Measurements from ENCODE around the gene SPSB4. TPM values are rescaled to one million over a fixed set of nuclear protein-coding genes. Genes with fewer than 3 reads are reported as not detected.

The SPSB4 gene
- total RNA-seq, 1 donor from 2014 or later = 0.98 TPM

DNA sequence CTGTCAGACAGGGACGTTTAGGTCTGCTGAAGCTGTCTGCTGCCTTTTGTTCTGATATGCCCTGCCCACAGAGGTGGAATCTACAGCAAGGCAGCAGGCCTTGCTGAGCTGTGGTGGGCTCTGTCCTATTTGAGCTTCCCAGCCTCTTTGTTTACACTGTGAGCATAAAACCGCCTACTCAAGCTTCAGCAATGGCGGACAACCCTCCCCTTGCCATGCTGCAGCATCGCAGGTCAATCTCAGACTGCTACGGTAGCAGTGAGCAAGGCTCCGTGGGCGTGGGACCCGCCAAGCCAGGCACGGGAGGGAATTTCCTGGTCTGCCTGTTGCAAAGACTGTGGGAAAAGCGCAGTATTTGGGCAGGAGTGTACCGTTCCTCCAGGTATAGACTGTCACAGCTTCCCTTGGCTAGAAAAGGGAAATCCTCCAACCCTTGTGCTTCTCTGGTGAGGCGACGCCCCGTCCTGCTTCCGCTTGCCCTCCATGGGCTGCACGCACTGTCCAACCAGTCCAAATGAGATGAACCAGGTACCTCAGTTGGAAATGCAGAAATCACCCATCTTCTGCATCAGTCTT is 71.4 kb downstream of the SPSB4 start:
- H3K9me3 ChIP-seq = no peaks in the 10 kb centered on the region
- no peak overlapping the region for H3K27ac ChIP-seq
- TF ChIP-seq POLR2A (IDR thresholded peaks at IDR 0.05) (no peak), POLR2AphosphoS5 (IDR thresholded peaks at IDR 0.05; ENCODE audit: insufficient read depth in 1 of 2, low read depth in 1 of 2) (no peak)
- TF ChIP-seq, protein P1, sequence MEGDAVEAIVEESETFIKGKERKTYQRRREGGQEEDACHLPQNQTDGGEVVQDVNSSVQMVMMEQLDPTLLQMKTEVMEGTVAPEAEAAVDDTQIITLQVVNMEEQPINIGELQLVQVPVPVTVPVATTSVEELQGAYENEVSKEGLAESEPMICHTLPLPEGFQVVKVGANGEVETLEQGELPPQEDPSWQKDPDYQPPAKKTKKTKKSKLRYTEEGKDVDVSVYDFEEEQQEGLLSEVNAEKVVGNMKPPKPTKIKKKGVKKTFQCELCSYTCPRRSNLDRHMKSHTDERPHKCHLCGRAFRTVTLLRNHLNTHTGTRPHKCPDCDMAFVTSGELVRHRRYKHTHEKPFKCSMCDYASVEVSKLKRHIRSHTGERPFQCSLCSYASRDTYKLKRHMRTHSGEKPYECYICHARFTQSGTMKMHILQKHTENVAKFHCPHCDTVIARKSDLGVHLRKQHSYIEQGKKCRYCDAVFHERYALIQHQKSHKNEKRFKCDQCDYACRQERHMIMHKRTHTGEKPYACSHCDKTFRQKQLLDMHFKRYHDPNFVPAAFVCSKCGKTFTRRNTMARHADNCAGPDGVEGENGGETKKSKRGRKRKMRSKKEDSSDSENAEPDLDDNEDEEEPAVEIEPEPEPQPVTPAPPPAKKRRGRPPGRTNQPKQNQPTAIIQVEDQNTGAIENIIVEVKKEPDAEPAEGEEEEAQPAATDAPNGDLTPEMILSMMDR (IDR thresholded peaks at IDR 0.05) = no peak
- H3K4me1 ChIP-seq = no peaks in the 10 kb centered on the region
- no peaks in the 10 kb centered on the region for H3K36me3 ChIP-seq
- no peaks in the 10 kb centered on the region for H3K27me3 ChIP-seq
- H3K4me3 ChIP-seq = no peak overlapping the region
- peak; percentile 37 to 55 for DNase-seq (ENCODE audit: extremely low spot score in 2 of 2)
- intact Hi-C loops (cut with DNase I) = no loop called here

DNA sequence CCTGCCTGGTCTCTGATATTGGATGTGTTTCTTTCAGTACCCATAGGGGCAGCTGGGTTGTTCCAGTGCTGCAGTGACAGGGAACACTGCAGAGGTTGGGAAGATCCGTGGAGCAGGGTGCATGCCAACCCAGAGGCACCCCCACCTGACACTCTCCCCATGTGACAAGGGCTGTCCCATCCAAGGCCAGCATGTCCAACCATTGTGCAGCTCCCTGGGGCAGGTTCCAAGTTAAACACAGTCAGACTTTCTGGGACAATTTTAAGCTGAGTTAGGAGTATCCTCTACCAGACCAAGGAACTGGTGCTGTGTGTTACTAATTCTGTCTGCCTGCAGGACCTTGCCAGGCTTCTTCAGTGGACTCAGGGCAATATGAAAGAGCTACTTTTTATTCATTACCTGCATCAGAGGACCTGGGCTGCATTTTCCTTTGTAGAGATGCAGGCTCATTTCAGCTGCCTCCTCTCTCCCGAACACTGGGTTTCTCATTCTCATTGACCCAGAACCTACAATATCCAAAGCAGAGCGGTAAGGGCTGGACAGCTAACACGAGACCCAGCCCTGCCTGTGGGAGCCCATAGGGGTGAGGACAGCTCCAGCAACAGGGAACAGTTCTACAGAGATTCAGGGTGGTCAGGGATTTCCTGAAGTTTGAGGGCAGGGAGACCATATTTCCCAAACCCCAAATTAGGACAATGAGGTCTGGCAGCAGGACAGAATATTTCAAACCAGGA is 72.7 kb downstream of the SPSB4 start:
- H3K27ac ChIP-seq = no peak overlapping the region
- no peak for TF ChIP-seq POLR2A (IDR thresholded peaks at IDR 0.05)
- TF ChIP-seq, protein P1 (IDR thresholded peaks at IDR 0.05) = no peak
- TF ChIP-seq POLR2AphosphoS5 (IDR thresholded peaks at IDR 0.05; ENCODE audit: insufficient read depth in 1 of 2, low read depth in 1 of 2) = no peak
- no peaks in the 10 kb centered on the region for H3K4me1 ChIP-seq
- no peaks in the 10 kb centered on the region for H3K27me3 ChIP-seq
- H3K4me3 ChIP-seq = no peak overlapping the region
- peak; percentile 78 to 92 for DNase-seq (ENCODE audit: extremely low spot score in 2 of 2)
- intact Hi-C loops (cut with DNase I) = no loop called here
- H3K9me3 ChIP-seq = no peaks in the 10 kb centered on the region
- no peaks in the 10 kb centered on the region for H3K36me3 ChIP-seq

DNA sequence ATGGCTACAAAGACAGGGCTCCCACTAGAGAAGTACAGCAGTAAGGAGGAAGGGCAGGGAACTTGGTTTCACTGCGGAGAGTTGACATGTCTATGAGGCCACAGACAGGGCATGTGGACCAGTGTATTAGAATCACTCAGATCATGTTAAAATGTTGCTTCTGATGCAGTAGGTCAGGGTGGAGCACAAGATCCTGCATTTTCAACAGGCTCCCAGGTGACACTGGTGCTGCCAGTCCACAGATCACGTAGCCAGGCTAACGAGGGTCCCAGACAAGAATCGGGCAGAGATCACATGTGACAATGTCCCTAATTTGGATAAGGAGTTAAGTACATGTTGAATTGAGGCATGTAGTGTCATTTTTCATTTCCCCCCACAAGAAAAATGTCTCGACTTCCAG is 73.6 kb downstream of the SPSB4 start:
- Histone ChIP-seq H3K9me3 (no peaks in the 10 kb centered on the region), H3K36me3 (no peaks in the 10 kb centered on the region), H3K27ac (no peak overlapping the region), H3K4me3 (no peak overlapping the region), H3K4me1 (no peaks in the 10 kb centered on the region), H3K27me3 (no peaks in the 10 kb centered on the region)
- peak in 1 of 2 donors; percentile 25 for DNase-seq (ENCODE audit: extremely low spot score in 2 of 2)
- TF ChIP-seq, protein P1 (IDR thresholded peaks at IDR 0.05) = no peak
- TF ChIP-seq POLR2A (IDR thresholded peaks at IDR 0.05) = no peak
- no peak for TF ChIP-seq POLR2AphosphoS5 (IDR thresholded peaks at IDR 0.05; ENCODE audit: insufficient read depth in 1 of 2, low read depth in 1 of 2)
- intact Hi-C loops (cut with DNase I) = no loop called here

DNA sequence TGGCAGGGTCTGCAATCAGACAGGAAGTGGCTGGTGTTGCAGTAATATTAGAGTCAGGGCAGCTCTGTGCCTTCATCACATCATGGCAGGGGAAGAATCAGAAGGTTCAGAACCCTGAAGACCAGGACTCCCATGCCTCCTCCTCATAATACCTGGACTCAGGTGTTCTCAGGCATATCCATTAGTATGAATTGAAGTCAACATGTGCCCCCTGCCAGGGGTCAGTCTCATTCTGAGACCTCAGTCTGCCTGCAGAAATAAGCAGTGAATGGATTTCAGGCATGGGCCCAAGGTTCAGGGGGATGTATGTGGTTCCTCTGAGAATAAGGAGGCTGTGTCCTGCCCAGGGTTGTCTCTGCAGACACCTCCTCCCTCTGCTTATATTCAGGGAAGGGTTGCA is 74.2 kb downstream of the SPSB4 start:
- intact Hi-C loops (cut with DNase I) = no loop called here
- DNase-seq (ENCODE audit: extremely low spot score in 2 of 2) = peak; percentile 56 to 74
- no peaks in the 10 kb centered on the region for H3K9me3 ChIP-seq
- TF ChIP-seq POLR2AphosphoS5 (IDR thresholded peaks at IDR 0.05; ENCODE audit: insufficient read depth in 1 of 2, low read depth in 1 of 2) = no peak
- H3K36me3 ChIP-seq = no peaks in the 10 kb centered on the region
- H3K4me3 ChIP-seq = no peak overlapping the region
- no peak overlapping the region for H3K27ac ChIP-seq
- H3K4me1 ChIP-seq = no peaks in the 10 kb centered on the region
- no peaks in the 10 kb centered on the region for H3K27me3 ChIP-seq

DNA sequence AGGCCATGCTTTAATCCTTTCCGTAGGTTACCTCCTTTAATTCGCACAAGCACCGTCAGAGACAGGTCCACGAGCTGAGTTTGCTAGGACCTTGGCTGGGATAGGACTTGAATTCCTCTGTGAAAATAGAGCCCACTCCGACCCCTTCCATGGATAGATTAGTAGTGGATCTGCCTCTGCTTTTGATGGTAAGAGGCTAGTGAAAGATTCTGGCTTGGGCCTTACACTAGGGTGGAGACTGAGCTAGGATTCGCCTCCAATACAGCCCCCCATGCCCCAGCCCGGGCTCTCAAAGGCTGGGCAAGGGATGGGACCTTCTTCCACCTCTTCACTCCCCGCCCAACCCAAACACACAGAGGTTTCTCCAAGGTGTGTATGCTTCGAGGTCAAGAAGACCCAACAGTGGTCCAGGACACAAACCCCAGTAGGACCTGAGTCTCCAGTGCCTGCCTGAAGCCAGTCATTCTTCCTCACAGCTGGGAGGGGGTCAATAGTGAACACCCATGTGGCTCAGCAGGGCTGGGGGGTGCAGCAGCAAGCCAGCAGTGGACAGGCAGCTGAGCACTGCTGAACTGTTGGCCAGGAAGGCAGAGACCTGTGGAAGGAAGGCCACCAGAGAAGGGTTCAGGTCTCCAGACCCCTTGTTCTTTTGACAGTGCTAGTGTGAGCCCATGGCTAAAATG is 75.7 kb downstream of the SPSB4 start:
- Histone ChIP-seq H3K36me3 (no peaks in the 10 kb centered on the region), H3K9me3 (no peaks in the 10 kb centered on the region), H3K27me3 (no peaks in the 10 kb centered on the region), H3K4me1 (no peaks in the 10 kb centered on the region), H3K27ac (no peak overlapping the region), H3K4me3 (no peak overlapping the region)
- intact Hi-C loops (cut with DNase I) = no loop called here
- TF ChIP-seq POLR2AphosphoS5 (IDR thresholded peaks at IDR 0.05; ENCODE audit: insufficient read depth in 1 of 2, low read depth in 1 of 2) (no peak), POLR2A (IDR thresholded peaks at IDR 0.05) (no peak)
- TF ChIP-seq, protein P1 (IDR thresholded peaks at IDR 0.05) = no peak
- peak; percentile 72 to 95 for DNase-seq (ENCODE audit: extremely low spot score in 2 of 2)

Data from vagina (tissue), 2 donors.